Ishikawa (cell line): ENCODE results near the gene FSTL1.

ENCODE experiments used
- EP300 ChIP-seq: IDR thresholded peaks from 2 replicates; pipeline ENCODE4 v1.6.1; 2012; ENCODE audit warnings: borderline replicate concordance
- NFIC ChIP-seq: IDR thresholded peaks from 2 replicates; pipeline ENCODE4 v1.6.1; 2012

GRCh38 chr3:120459196-120459595 is 8.4 kb upstream of the FSTL1 start:
- TF ChIP-seq NFIC = no peak
- TF ChIP-seq EP300 = no peak
